Colon (tissue), 2 donors: Measurements from ENCODE around the gene P2RY2.
"Not testable (repeated sequence)": the region's sequence is repeated elsewhere in the genome, so short reads cannot be mapped to it uniquely, and the experiment has no call there.

ENCODE experiments used
- FAIRE-seq: peaks from 2 replicates; lab custom pipeline; 2012; peaks lifted over from hg19 to GRCh38; lab: Jason Lieb, UNC
- donor health status: control.
- donor health status: control.

P2RY2 gene

GRCh38 chr11:73228268-73229134 is 10.4 kb downstream of the P2RY2 start:
- FAIRE-seq = no peak

GRCh38 chr11:73229321-73229895 is 11.3 kb downstream of the P2RY2 start:
- FAIRE-seq = no peak

- no peak for FAIRE-seq
Observed at GRCh38 chr11:73229896-73230875, 12.1 kb downstream of the P2RY2 start.

- no peak for FAIRE-seq
Observed at GRCh38 chr11:73230931-73231330, 12.8 kb downstream of the P2RY2 start.

GRCh38 chr11:73232487-73232886 is 14.4 kb downstream of the P2RY2 start:
- not testable (repeated sequence) for FAIRE-seq

GRCh38 chr11:73233211-73233610 is 15.1 kb downstream of the P2RY2 start:
- FAIRE-seq = no peak

- no peak for FAIRE-seq
Observed at GRCh38 chr11:73233692-73234470, 15.8 kb downstream of the P2RY2 start.

GRCh38 chr11:73234471-73235181 is 16.5 kb downstream of the P2RY2 start:
- FAIRE-seq = no peak

- FAIRE-seq = no peak
Observed at GRCh38 chr11:73235236-73235786, 17.2 kb downstream of the P2RY2 start.

- no peak for FAIRE-seq
Observed at GRCh38 chr11:73236205-73236765, 18.2 kb downstream of the P2RY2 start.

GRCh38 chr11:73236854-73237253 is 18.8 kb downstream of the P2RY2 start:
- no peak for FAIRE-seq

GRCh38 chr11:73237471-73238290 is 19.6 kb downstream of the P2RY2 start:
- FAIRE-seq = no peak

- FAIRE-seq = no peak
Observed at GRCh38 chr11:73239111-73239521, 21.0 kb downstream of the P2RY2 start.

GRCh38 chr11:73239571-73240189 is 21.6 kb downstream of the P2RY2 start:
- no peak for FAIRE-seq

- FAIRE-seq = no peak
Observed at GRCh38 chr11:73240190-73240781, 22.2 kb downstream of the P2RY2 start.

GRCh38 chr11:73241300-73241699 is 23.2 kb downstream of the P2RY2 start:
- FAIRE-seq = no peak

- no peak for FAIRE-seq
Observed at GRCh38 chr11:73242251-73243092, 24.4 kb downstream of the P2RY2 start.

- no peak for FAIRE-seq
Observed at GRCh38 chr11:73243093-73243485, 25.0 kb downstream of the P2RY2 start.
